ENCODE measurements around the gene CRYBB3.
"Not testable (repeated sequence)": the region's sequence is repeated elsewhere in the genome, so short reads cannot be mapped to it uniquely, and the experiment has no call there.

Gene CRYBB3

DNA sequence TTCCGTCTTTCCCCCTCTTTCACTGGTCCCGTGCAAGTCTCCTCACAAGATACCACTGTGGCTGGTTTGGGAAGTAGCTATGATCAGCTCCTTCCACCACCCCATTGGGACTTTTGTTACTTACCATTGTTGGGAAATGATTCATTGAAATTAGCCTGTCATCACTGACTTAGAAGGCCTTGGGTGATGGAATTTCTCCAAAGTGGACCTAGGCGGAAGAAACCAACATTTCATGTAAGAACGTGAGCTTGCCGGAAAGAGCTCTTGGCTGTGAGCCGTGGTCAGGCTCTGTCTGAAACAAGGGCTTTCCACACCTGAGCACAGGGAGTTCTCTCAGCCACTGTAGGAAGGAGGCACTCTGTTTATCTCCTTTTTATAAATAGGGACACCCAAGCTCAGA is 23.5 kb upstream of the CRYBB3 start:
- no peak for DNase-seq

GRCh38 chr22:25176799-25177198 is 22.9 kb upstream of the CRYBB3 start:
- no peak for DNase-seq

GRCh38 chr22:25177226-25177625 is 22.4 kb upstream of the CRYBB3 start:
- no peak for DNase-seq

DNA sequence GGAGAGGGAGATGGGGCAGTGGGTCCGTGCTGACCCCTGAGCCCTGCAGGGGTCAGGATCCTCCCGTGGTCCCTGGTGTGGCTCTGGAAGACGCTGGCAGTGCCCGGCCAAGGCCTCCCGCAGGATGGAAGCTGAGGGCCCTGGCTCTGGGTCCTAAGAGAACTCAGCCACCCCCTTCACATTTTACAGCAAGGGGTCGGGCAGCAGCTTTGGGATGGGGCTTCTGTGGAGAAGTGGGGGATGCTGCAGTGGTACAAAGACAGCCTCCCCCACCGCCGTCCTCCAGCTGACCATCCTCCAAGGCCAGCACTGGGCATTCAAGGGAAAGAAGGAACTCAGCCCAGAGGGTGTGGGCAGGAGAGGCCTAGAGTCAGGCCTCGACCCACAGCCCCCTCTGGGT is 21.8 kb upstream of the CRYBB3 start:
- DNase-seq, result no peak

DNA sequence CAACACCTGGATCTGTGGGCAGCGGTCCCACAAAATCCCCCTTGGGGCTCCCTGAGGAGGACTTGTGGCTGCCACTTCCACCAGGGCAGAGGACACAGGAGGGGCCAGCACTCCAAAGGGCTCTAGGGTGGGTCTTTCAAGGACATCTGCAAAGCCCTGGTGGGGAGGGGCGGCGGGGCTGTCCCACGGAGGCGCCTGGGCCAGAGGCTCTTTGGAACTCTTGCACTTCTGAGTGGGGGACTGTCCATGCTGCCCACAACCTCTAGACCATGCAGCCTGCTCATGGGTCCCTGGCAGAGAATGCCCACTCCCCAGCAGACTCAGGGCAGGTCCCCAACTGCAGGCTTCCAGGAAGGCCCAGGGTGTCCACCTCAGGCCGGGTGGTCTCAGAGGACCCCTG is 21.3 kb upstream of the CRYBB3 start:
- DNase-seq, result not testable (repeated sequence)

DNA sequence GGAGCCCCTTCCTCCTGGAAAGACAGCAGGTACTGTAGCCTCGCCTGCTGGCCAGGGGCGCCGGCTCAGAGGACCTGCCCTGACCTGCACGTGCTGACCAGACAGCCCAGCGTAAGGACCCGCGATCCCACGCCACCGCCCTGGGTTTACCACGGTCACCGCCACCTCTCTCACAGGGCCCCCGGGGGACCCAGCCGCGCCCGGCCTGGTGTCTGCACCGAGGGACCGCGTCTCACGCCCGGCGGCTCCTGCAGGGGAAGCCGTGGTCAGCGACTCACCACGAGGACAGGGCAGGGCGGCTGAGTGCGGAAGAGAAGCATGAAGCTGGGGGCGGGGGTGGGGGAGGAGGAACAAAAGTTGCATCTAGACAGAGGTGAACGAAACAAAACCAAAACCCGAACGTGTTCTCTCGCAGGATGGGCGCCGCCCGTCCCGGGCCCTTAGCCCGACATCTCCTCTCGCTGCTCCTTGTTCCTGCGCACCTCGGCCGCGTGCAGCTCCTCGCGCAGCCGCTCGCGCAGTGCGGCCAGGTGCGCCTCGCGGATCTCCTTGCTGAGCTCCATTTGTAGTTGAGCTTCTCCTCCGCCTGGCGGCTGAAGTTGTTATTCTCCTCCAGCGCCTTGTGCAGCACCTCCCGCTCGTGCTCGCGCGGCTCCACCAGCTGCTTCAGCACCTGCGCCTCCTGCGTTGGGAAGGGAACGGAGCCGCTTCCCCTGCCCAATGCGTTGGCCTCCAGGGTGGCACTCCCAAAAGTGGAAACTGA is 20.6 kb upstream of the CRYBB3 start:
- DNase-seq, result not testable (repeated sequence)

DNA sequence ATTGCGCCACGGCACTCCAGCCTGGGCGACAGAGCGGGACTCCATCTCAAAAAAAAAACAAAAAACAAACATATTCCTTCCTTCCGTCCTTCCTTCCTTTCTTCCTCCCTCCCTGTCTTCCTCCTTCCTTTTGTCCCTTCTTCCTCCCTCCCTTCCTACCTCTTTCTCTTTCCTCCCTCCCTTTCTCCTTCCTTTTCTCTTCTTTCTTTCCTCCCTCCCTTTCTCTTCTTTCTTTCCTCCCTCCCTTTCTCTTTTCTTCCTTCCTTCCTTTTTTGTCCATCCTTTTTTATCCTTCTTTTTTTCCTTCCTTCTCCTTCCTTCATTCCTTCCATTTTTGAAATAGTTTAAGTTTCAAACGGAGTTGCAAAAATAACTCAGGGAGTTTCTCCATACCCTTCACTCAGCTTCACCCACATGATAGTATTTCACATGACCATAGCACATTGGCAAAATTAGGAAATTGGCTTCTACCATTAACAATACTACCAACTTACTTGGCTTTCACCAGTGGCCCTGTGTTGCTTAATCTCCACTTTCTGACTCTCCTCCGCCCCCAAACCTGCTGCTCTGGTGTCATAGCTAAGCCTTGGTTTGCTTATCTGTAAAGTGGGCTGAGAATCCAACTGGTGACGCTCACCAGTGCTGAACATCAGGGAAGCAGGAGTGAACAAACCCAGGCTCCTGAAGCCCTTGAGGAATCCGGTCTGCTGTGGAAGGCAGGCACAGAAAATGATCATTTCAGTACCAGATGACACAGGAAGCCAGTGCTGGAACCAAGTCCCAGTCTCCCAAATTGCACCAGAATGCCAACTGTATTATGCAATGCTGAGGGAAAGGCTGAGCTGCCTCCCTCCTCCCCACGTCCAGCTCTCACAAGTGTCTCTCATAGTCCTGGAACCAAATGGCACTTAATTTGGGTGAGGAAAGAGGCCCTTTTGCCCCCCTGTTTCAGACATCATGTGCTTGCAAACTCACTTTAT is 17.2 kb upstream of the CRYBB3 start:
- DNase-seq, result no peak

GRCh38 chr22:25183949-25184619 is 15.6 kb upstream of the CRYBB3 start:
- DNase-seq, result no peak

- DNase-seq, result no peak
These were observed 13.5 kb upstream of the CRYBB3 start for GRCh38 chr22:25186140-25186539.

DNA sequence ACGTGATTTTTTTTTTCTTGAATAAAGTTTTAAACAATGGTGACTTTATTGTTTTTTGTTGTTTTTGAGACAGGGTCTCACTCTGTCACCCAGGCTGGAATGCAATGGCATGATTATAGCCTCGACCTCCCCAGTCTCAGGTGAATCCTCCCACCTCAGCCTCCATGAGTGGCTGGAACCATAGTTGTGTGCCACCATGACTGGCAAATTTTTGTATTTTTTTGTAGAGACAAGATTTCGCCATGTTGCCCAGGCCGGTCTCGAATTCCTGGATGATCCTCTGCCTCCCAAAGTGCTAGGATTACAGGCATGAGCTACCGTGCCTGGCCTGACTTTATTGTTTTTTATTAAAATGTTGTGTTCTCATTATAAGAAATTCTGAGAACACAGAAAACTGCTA is 12.2 kb upstream of the CRYBB3 start:
- DNase-seq, result no peak

DNA sequence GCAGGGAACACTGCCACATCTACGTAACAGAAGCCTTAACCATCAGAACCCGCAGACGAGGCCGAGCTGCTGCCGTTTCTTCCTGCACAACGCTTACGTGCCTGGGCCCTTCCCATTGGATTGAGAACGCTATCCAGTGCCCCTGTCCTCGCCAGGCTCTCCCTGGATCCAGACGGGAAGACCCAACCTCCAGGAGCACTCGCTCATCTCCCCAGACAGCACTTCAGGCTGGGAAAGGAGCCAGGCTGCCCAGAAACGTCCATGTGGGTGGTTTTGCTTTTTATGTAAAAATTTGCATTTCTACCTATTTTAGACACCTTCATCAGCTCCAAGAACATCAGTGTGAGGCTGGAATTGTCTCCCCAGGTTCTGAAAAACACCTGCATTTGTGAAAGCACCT is 7.3 kb upstream of the CRYBB3 start:
- DNase-seq, result no peak

GRCh38 chr22:25193130-25193529 is 6.5 kb upstream of the CRYBB3 start:
- no peak for DNase-seq

DNA sequence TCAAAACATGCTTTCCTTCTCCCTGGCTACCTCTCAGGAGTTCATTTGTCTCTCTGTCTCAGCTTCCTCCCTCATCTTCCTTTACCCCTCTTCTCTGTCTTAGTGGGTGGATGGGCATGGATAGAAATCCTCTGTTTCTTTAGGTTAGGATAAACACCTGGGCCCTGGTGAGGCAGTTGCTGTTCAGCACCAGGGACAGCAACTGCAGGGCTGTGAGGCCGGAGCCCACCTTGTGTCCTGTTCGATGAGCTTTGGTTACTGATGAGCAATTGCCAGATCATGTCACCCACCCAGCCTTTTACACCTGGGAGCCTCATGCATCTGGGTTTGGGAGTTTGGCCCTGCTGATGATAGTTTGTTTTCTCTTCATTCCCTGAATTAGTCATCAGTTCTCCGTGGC is 6.1 kb upstream of the CRYBB3 start:
- no peak for DNase-seq

DNA sequence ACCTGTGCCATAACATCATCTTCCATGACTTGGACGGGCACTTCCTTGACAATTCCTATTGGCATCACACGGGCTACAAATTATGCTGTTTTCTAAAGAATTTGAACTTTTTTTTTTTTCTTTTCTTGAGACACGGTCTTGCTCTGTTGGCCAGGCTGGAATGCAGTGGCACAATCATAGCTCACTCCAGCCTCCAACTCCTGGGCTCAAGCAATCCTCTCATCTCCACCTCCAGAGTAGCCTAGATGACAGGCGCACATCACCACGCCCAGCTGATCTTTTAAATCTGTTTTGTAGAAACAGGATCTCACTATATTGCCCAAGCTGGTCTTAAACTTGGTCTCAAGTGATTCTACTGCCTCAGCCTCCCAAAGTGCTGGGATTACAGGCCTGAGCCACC is 3.3 kb upstream of the CRYBB3 start:
- no peak for DNase-seq

GRCh38 chr22:25197340-25197739 is 2.3 kb upstream of the CRYBB3 start:
- DNase-seq, result no peak

DNA sequence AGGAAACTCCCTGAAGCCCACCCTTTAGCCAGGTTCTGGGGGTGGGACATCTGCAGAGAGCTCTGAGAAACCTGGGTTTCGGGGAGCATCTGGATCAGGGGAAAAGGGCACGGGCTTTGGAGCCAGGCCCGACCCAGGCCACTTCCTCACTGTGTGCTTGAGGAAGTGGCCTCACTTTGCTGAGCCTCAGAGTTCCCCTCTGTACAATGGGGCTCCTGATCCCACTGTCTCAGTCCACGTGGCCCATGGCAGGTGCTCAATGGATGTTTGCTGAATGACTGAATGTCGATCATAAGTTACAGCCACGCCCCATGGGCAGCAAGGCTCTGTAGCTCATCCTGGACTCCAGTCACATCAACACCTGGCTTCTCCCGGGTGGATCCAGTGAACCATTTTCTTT is 1.3 kb downstream of the CRYBB3 start:
- no peak for DNase-seq

DNA sequence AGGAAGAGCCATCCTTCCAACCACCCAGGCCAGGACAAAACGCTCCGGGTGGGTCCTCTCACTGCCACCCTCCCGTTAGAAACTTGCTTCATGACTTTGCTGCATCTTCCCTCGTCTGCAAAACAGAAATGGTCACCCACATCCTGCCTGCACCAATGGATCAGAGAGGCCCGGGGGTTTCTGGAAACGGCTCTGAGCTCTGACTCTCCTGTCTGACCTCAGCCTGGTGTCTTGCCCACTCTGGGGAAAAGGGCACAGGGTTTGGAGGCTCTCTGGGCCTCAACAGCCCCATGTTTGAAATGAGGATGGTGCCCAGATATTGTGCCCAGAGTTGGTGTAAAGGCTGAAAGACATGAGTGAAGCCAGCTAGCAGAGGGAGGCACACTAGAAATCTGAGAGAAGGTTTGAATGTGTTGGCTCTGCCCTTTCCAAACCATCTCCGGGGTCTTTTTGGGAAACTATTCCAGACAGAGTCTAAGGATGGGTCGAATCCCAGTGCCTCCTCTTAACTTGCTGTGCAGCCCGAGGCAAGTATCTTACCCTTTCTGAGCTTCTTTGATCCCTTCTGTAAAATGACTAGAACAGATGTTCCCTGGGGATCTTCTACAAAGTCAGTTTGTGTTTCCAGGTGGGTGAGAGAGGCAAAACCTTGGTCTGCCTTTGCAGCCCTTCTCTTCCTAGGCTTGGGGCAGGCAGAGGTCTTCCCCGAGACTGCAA is 2.1 kb downstream of the CRYBB3 start:
- no peak for DNase-seq

DNA sequence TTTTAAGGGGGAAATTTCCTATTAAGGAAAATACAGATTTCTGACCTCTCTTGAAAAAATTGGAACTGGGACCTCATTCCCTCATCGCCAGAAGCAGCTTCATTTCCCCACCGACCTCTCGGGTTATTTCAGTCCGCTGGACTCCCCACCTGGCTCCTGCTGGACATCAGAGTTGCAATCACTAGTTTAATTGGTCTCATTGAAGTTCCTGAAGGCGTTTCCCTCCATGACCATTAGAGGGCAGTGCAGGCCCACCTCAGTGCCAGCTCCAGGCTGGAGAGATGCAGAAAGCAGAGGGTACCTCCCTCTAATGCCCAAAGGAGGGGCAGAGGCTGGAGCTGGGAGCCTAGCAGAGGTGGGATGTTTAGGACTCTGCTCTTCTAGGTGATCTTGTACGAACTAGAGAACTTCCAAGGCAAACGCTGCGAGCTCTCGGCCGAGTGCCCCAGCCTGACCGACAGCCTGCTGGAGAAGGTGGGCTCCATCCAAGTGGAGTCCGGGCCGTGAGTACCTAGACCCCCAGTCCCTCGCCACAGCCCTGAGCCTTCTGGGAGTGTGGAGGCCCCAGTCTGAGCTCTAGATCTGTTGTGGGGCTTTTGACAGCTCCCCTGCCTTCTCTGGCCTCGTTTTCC is 2.7 kb downstream of the CRYBB3 start:
- DNase-seq, result no peak

GRCh38 chr22:25203082-25203481 is 3.4 kb downstream of the CRYBB3 start:
- DNase-seq, result no peak

GRCh38 chr22:25204547-25204946 is 4.9 kb downstream of the CRYBB3 start:
- DNase-seq, result not testable (repeated sequence)

DNA sequence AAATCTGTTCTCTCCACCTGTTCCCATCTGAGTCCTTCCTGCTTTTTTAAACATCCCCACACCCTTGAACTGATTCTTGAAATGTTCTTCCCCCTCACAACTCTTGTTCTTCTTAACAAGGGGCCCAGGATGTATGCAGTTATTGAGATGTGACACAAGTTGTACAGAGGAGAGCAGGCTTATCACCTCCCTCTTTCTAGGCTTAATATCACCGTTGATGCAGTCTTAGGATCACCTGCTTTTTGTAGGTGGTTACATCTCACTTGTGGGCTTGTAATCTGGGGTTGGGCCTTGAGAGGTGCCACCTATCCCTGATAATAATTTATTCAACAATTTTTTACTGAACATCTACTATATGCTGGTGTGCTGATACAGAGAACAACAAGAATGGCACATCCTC is 6.2 kb downstream of the CRYBB3 start:
- no peak for DNase-seq

DNA sequence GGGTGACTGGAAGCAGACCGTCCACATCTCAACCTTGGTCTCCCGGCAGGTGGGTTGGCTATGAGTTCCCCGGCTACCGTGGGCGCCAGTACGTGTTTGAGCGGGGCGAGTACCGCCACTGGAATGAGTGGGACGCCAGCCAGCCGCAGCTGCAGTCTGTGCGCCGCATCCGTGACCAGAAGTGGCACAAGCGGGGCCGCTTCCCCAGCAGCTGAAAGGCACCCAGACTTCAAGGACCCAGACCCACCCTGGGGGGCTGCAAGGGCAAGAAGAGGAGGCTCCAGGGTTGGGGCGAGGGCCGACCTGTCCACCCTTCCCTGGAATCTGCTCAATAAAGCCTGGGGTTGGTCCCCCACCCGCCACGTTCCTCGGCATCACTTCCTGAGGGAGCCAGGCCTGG is 7.3 kb downstream of the CRYBB3 start:
- no peak for DNase-seq
